ENCODE measurements around the gene AMPH.

Gene AMPH

GRCh38 chr7:38669965-38670520 is 38.9 kb upstream of the AMPH start:
- no peaks in the 10 kb centered on the region for H3K27me3 ChIP-seq (ENCODE audit: insufficient read depth, low read depth)
- H3K27ac ChIP-seq: no peak overlapping the region
- TF ChIP-seq, protein P1, sequence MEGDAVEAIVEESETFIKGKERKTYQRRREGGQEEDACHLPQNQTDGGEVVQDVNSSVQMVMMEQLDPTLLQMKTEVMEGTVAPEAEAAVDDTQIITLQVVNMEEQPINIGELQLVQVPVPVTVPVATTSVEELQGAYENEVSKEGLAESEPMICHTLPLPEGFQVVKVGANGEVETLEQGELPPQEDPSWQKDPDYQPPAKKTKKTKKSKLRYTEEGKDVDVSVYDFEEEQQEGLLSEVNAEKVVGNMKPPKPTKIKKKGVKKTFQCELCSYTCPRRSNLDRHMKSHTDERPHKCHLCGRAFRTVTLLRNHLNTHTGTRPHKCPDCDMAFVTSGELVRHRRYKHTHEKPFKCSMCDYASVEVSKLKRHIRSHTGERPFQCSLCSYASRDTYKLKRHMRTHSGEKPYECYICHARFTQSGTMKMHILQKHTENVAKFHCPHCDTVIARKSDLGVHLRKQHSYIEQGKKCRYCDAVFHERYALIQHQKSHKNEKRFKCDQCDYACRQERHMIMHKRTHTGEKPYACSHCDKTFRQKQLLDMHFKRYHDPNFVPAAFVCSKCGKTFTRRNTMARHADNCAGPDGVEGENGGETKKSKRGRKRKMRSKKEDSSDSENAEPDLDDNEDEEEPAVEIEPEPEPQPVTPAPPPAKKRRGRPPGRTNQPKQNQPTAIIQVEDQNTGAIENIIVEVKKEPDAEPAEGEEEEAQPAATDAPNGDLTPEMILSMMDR (conservative IDR thresholded peaks at IDR 0.05; ENCODE audit: low read depth, low read length): no peak
- H3K79me2 ChIP-seq (ENCODE audit: insufficient read depth, low read depth): no peaks in the 10 kb centered on the region
- H3K36me3 ChIP-seq (ENCODE audit: insufficient read depth): no peaks in the 10 kb centered on the region
- H3K4me3 ChIP-seq (IDR thresholded peaks at IDR 0.05; ENCODE audit: insufficient read depth, low read depth, low read length): no peak overlapping the region
- no peak overlapping the region for H3K9ac ChIP-seq
- H3K4me1 ChIP-seq (ENCODE audit: low read depth, poor library complexity, severe bottlenecking): no peaks in the 10 kb centered on the region
- H2AFZ ChIP-seq (ENCODE audit: low read depth): no peak overlapping the region
- H4K20me1 ChIP-seq (ENCODE audit: insufficient read depth): no peaks in the 10 kb centered on the region
- no peak overlapping the region for H3K4me2 ChIP-seq

DNA sequence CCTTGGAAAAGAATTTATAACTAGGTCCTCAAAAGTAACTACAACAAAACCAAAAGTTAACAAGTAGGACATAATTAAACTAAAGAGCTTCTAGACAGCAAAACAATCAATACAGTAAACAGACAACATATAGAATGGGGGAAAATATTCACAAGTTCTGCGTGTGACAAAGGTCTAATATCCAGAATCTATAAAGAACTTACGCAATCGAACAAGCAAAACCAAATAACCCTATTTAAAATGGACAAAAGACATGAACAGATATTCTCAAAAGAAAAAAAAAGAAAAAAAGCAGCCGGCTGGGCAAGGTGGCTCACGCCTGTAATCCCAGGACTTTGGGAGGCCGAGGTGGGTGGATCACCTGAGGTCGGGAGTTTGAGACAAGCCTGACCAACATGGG is 33.8 kb upstream of the AMPH start:
- Histone ChIP-seq H3K4me2 (no peak overlapping the region), H2AFZ (ENCODE audit: low read depth) (no peak overlapping the region)

DNA sequence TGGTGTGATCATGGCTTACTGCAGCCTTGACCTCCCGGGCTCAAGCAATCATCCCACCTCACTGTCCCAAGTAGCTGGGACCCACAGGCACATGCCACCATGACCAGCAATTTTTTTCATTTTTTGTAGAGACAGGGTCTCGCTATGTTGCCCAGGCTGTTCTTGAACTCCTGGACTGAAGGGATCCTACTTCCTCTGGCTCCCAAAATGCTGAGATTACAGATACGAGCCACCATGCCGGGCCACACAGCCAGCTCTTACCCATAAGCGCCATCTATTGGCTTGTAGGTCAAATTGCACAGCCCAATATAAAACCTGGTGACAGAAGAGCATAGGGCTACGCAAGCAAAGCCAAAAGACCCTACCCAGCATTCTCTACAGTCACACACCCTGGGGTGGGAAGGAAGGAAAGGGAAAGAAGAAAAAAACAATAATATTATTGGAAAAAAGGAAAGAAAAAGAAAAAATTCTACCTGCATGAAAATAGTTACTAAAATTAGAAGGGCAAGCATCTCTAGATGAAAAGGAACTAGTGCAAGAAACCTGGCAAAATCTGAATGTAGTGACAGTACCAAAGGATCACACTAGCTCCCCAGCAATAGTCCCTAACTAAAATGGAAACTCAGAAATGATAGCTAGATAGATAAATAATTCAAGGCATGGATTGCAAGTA is 29.4 kb upstream of the AMPH start:
- H4K20me1 ChIP-seq (ENCODE audit: insufficient read depth): no peaks in the 10 kb centered on the region
- TF ChIP-seq, protein P1 (conservative IDR thresholded peaks at IDR 0.05; ENCODE audit: low read depth, low read length): peak; percentile 92
- no peak overlapping the region for H3K9ac ChIP-seq
- no peaks in the 10 kb centered on the region for H3K79me2 ChIP-seq (ENCODE audit: insufficient read depth, low read depth)
- no peak overlapping the region for H3K27ac ChIP-seq
- peak overlapping the region; percentile 46; the same call in 1 of the 2 replicates for H2AFZ ChIP-seq (ENCODE audit: low read depth)
- H3K4me2 ChIP-seq: no peak overlapping the region
- H3K4me1 ChIP-seq (ENCODE audit: low read depth, poor library complexity, severe bottlenecking): no peaks in the 10 kb centered on the region
- H3K27me3 ChIP-seq (ENCODE audit: insufficient read depth, low read depth): no peaks in the 10 kb centered on the region
- no peaks in the 10 kb centered on the region for H3K36me3 ChIP-seq (ENCODE audit: insufficient read depth)
- no peak overlapping the region for H3K4me3 ChIP-seq (IDR thresholded peaks at IDR 0.05; ENCODE audit: insufficient read depth, low read depth, low read length)

More for the DNA sequence above, 33.8 kb upstream of the AMPH start:
- H3K4me1 ChIP-seq (ENCODE audit: low read depth, poor library complexity, severe bottlenecking): no peaks in the 10 kb centered on the region
- H3K79me2 ChIP-seq (ENCODE audit: insufficient read depth, low read depth): no peaks in the 10 kb centered on the region
- no peaks in the 10 kb centered on the region for H3K27me3 ChIP-seq (ENCODE audit: insufficient read depth, low read depth)
- TF ChIP-seq, protein P1 (conservative IDR thresholded peaks at IDR 0.05; ENCODE audit: low read depth, low read length): no peak
- H4K20me1 ChIP-seq (ENCODE audit: insufficient read depth): no peaks in the 10 kb centered on the region
- H3K4me3 ChIP-seq (IDR thresholded peaks at IDR 0.05; ENCODE audit: insufficient read depth, low read depth, low read length): no peak overlapping the region
- H3K36me3 ChIP-seq (ENCODE audit: insufficient read depth): no peaks in the 10 kb centered on the region
- no peak overlapping the region for H3K27ac ChIP-seq
- no peak overlapping the region for H3K9ac ChIP-seq

DNA sequence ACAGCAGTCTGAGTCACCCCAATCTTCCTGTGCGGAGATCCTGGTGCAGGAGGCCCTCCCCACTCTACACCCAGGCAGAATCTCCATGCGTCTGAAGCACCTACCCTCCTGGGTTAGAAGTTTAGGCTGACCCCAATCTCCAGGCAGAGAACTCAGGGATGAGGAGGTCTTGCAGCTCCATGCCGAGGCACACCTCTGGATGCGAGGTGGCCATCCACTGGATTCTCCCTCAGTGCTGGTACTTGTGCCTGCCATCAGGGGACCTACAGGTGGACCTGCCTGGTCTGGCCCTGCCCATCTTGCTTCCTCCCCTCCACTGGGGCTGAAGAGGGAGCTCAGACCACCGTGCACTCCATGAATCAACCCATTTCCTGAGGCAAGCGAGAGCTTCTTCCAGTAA is 28.8 kb upstream of the AMPH start:
- Histone ChIP-seq H3K79me2 (ENCODE audit: insufficient read depth, low read depth) (no peaks in the 10 kb centered on the region), H4K20me1 (ENCODE audit: insufficient read depth) (no peaks in the 10 kb centered on the region), H3K36me3 (ENCODE audit: insufficient read depth) (no peaks in the 10 kb centered on the region), H3K4me2 (no peak overlapping the region), H3K27ac (no peak overlapping the region), H3K4me3 (IDR thresholded peaks at IDR 0.05; ENCODE audit: insufficient read depth, low read depth, low read length) (no peak overlapping the region), H3K4me1 (ENCODE audit: low read depth, poor library complexity, severe bottlenecking) (no peaks in the 10 kb centered on the region), H2AFZ (ENCODE audit: low read depth) (peak overlapping the region; percentile 46; the same call in 1 of the 2 replicates), H3K27me3 (ENCODE audit: insufficient read depth, low read depth) (no peaks in the 10 kb centered on the region), H3K9ac (no peak overlapping the region)
- TF ChIP-seq, protein P1 (conservative IDR thresholded peaks at IDR 0.05; ENCODE audit: low read depth, low read length): no peak
